MM.1S (cell line): ENCODE measurements around the gene C8B.

ENCODE experiments used
- DNase-seq: peaks from one replicate; pipeline ENCODE4 v3.0.0-alpha.2; 2015
- H2AFZ ChIP-seq: fragments of 300-600 bp; sonication (generic); 2 replicates; pipeline ENCODE4 v1.6.0; 2016; ENCODE audit warnings: antibody characterized with exemption, low read length
- H3F3A ChIP-seq: fragments of 300-600 bp; sonication (generic); 2 replicates; pipeline ENCODE4 v1.6.1; 2016; ENCODE audit warnings: mild to moderate bottlenecking, antibody characterized with exemption, low read length, moderate library complexity, mixed read lengths; ENCODE audit not compliant: insufficient read depth
- H3K27ac ChIP-seq: fragments of 300-600 bp; sonication (generic); 2 replicates; pipeline ENCODE4 v1.5.1; 2016; ENCODE audit warnings: mild to moderate bottlenecking, low read length
- H3K27me3 ChIP-seq: fragments of 300-600 bp; sonication (generic); replicated peaks from 2 replicates; pipeline ENCODE4 v1.6.0; 2016; ENCODE audit warnings: low read length; ENCODE audit not compliant: insufficient read depth
- H3K36me3 ChIP-seq: fragments of 300-600 bp; sonication (generic); replicated peaks from 2 replicates; pipeline ENCODE4 v1.6.1; 2016; ENCODE audit warnings: mild to moderate bottlenecking, low read length, mixed read lengths; ENCODE audit not compliant: insufficient read depth
- H3K4me1 ChIP-seq: fragments of 300-600 bp; sonication (generic); 2 replicates; pipeline ENCODE4 v1.6.1; 2016; ENCODE audit warnings: low read length, mixed read lengths
- H3K4me2 ChIP-seq: fragments of 300-600 bp; sonication (generic); 2 replicates; pipeline ENCODE4 v1.6.0; 2016; ENCODE audit warnings: low read depth, low read length
- H3K4me3 ChIP-seq: fragments of 300-600 bp; sonication (generic); 2 replicates; pipeline ENCODE4 v1.5.1; 2016; ENCODE audit warnings: low read length, mixed read lengths
- H3K79me2 ChIP-seq: fragments of 300-600 bp; sonication (generic); 2 replicates; pipeline ENCODE4 v1.6.1; 2016; ENCODE audit warnings: mixed run types, low read length, mixed read lengths
- H3K9ac ChIP-seq: fragments of 300-600 bp; sonication (generic); 2 replicates; pipeline ENCODE4 v1.6.1; 2016; ENCODE audit warnings: low read length, mixed read lengths
- H3K9me2 ChIP-seq: fragments of 300-600 bp; sonication (generic); replicated peaks from 2 replicates; pipeline ENCODE4 v1.6.1; 2016; ENCODE audit warnings: mild to moderate bottlenecking, low read length, mixed read lengths; ENCODE audit not compliant: insufficient read depth
- H3K9me3 ChIP-seq: fragments of 300-600 bp; sonication (generic); replicated peaks from 2 replicates; pipeline ENCODE4 v1.6.1; 2016; ENCODE audit warnings: mild to moderate bottlenecking, low read length, mixed read lengths; ENCODE audit not compliant: insufficient read depth
- H4K20me1 ChIP-seq: fragments of 300-600 bp; sonication (generic); 2 replicates; pipeline ENCODE4 v1.6.1; 2016; ENCODE audit warnings: mild to moderate bottlenecking, low read length, moderate library complexity, mixed read lengths; ENCODE audit not compliant: insufficient read depth
- EZH2 ChIP-seq: fragments of 300-600 bp; sonication (generic); optimal IDR thresholded peaks from 2 replicates; pipeline ENCODE3; 2017; ENCODE audit warnings: low read depth, mild to moderate bottlenecking, antibody characterized with exemption, low read length, mixed read lengths
- EZH2phosphoT487 ChIP-seq: fragments of 300-600 bp; sonication (generic); IDR thresholded peaks from 2 replicates; pipeline ENCODE4 v1.6.1; 2018; ENCODE audit warnings: antibody characterized with exemption, low read length
- TF ChIP-seq, protein P1 (sequence below): fragments of 300-600 bp; sonication (generic); IDR thresholded peaks from 2 replicates; pipeline ENCODE4 v1.5.1; 2016; ENCODE audit warnings: antibody characterized with exemption, low read length, mixed read lengths

The C8B gene

DNA sequence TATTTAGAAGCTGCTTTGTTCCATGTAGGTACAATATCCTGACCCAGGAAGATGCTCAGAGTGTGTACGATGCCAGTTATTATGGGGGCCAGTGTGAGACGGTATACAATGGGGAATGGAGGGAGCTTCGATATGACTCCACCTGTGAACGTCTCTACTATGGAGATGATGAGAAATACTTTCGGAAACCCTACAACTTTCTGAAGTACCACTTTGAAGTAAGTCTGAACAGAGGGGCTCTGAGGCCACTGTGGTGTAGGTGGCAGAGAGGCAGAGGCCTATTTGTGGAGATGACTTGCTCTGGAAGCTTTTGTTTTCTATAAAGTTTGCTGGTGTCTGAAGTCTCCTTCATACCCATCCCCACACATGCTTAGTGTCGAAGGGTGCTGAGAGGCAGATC is 84.4 kb downstream of the C8B start:
- H3K9me2 ChIP-seq: no peaks in the 10 kb centered on the region
- H4K20me1 ChIP-seq: no peaks in the 10 kb centered on the region
- H2AFZ ChIP-seq: no peak overlapping the region
- H3F3A ChIP-seq: no peaks in the 10 kb centered on the region
- H3K9ac ChIP-seq: no peak overlapping the region
- no peak overlapping the region for H3K27ac ChIP-seq
- H3K9me3 ChIP-seq: no peaks in the 10 kb centered on the region
- DNase-seq: no peak
- H3K4me1 ChIP-seq: no peaks in the 10 kb centered on the region
- H3K79me2 ChIP-seq: no peaks in the 10 kb centered on the region
- no peak overlapping the region for H3K4me3 ChIP-seq
- TF ChIP-seq EZH2phosphoT487: no peak
- TF ChIP-seq, protein P1, sequence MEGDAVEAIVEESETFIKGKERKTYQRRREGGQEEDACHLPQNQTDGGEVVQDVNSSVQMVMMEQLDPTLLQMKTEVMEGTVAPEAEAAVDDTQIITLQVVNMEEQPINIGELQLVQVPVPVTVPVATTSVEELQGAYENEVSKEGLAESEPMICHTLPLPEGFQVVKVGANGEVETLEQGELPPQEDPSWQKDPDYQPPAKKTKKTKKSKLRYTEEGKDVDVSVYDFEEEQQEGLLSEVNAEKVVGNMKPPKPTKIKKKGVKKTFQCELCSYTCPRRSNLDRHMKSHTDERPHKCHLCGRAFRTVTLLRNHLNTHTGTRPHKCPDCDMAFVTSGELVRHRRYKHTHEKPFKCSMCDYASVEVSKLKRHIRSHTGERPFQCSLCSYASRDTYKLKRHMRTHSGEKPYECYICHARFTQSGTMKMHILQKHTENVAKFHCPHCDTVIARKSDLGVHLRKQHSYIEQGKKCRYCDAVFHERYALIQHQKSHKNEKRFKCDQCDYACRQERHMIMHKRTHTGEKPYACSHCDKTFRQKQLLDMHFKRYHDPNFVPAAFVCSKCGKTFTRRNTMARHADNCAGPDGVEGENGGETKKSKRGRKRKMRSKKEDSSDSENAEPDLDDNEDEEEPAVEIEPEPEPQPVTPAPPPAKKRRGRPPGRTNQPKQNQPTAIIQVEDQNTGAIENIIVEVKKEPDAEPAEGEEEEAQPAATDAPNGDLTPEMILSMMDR: no peak
- TF ChIP-seq EZH2: no peak
- no peaks in the 10 kb centered on the region for H3K36me3 ChIP-seq
- no peaks in the 10 kb centered on the region for H3K27me3 ChIP-seq
- no peak overlapping the region for H3K4me2 ChIP-seq

DNA sequence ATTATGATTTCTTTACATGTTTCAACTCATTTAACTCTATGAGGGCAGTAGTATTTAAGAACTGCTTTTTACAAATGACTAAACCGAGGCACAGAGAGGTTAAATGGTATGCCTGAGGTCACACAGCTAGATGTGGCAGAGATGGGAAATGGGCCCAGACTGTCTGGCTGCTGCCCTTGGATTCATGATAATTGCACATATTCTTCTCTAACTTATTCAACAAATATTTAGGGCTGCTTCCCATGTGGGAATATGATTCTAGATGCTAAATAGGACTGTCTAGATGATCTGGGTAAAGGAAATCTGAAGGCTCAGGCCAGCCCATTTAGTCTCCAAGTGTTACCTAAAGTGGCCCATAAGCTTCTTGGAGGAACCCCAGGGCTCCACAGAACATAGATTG is 85.0 kb downstream of the C8B start:
- H3F3A ChIP-seq: no peaks in the 10 kb centered on the region
- no peaks in the 10 kb centered on the region for H3K27me3 ChIP-seq
- no peaks in the 10 kb centered on the region for H3K36me3 ChIP-seq
- TF ChIP-seq, protein P1: no peak
- TF ChIP-seq EZH2 (no peak), EZH2phosphoT487 (no peak)
- H3K4me2 ChIP-seq: no peak overlapping the region
- H3K9me2 ChIP-seq: no peaks in the 10 kb centered on the region
- no peak overlapping the region for H3K9ac ChIP-seq
- no peaks in the 10 kb centered on the region for H3K79me2 ChIP-seq
- H2AFZ ChIP-seq: no peak overlapping the region
- H3K4me3 ChIP-seq: no peak overlapping the region
- H4K20me1 ChIP-seq: no peaks in the 10 kb centered on the region
- no peak overlapping the region for H3K27ac ChIP-seq
- no peaks in the 10 kb centered on the region for H3K4me1 ChIP-seq
- DNase-seq: no peak
- H3K9me3 ChIP-seq: no peaks in the 10 kb centered on the region
